ENCODE results near the gene NEK8. TPM values are rescaled to one million over a fixed set of nuclear protein-coding genes. Genes with fewer than 3 reads are reported as not detected.
A peak's percentile ranks its signal among the peaks of the same experiment; 100 is the strongest.

NEK8 gene
- total and polyA plus RNA-seq, 9 of the 15 experiments (the other 6 are each of a cell fraction or from before 2014, with no cell fraction given): 0.98 to 16.6 (median 4.6) TPM

- TF ChIP-seq GABPA (tag; conservative IDR thresholded peaks at IDR 0.05; ENCODE audit: low read depth) (no peak), HMGN3 (IDR thresholded peaks at IDR 0.05; ENCODE audit: borderline replicate concordance, extremely low read depth, insufficient read length, low read depth, low read length) (peak; percentile 70), ATF6 (CRISPR knock-in tag; IDR thresholded peaks at IDR 0.05) (no peak), MEIS2 (IDR thresholded peaks at IDR 0.05; ENCODE audit: partially characterized antibody) (no peak), ZNF785 (CRISPR knock-in tag; IDR thresholded peaks at IDR 0.05) (no peak), E2F1 (CRISPR knock-in tag; IDR thresholded peaks at IDR 0.05) (peak; percentile 94), CREB1 (IDR thresholded peaks at IDR 0.05) (peak; percentile 13; the same call in 1 of the 2 replicates), CREB1 (CRISPR knock-in tag; IDR thresholded peaks at IDR 0.05) (peak; percentile 41; the same call in 1 of the 2 replicates), ATF3 (IDR thresholded peaks at IDR 0.05) (no peak), ATF3 (CRISPR knock-in tag; conservative IDR thresholded peaks at IDR 0.05) (peak; percentile 74; the same call in 1 of the 2 replicates), ZBTB2 (IDR thresholded peaks at IDR 0.05) (0 out of 2 replicates have a peak, but pooled peaks have one; percentile 27), ZNF445 (CRISPR knock-in tag; IDR thresholded peaks at IDR 0.05; ENCODE audit: low read depth) (no peak), FOXK2 (conservative IDR thresholded peaks at IDR 0.05 in 1 of 2, IDR thresholded peaks at IDR 0.05 in 1 of 2; ENCODE audit: low read depth in 2 of 2) (peak; percentile 28 to 48; a peak in 2 of 4 replicates), AFF4 (CRISPR knock-in tag; IDR thresholded peaks at IDR 0.05) (peak; percentile 78; the same call in 1 of the 2 replicates)
Measured at GRCh38 chr17:28726627-28727491, 1.7 kb upstream of the NEK8 start (continued).

Measured in K562 (cell line).